HepG2 (cell line): ENCODE data around the gene DDN. TPM values are rescaled to one million over a fixed set of nuclear protein-coding genes. Genes with fewer than 3 reads are reported as not detected.
A peak's percentile ranks its signal among the peaks of the same experiment; 100 is the strongest.

Experiments
- AKAP8 ChIP-seq: sonication (generic); formaldehyde crosslinking; IDR thresholded peaks from 2 replicates; pipeline ENCODE4 v1.5.1; 2020; ENCODE audit warnings: mild to moderate bottlenecking, missing genetic modification reagents
- ATAD3A ChIP-seq: sonication (generic); formaldehyde crosslinking; IDR thresholded peaks from 2 replicates; pipeline ENCODE4 v1.4.0; 2020; ENCODE audit warnings: missing genetic modification reagents
- IKZF1 ChIP-seq: fragments of 450-650 bp; IDR thresholded peaks from 2 replicates; pipeline ENCODE4 v1.7.1; 2016
- JUND ChIP-seq: sonication (generic); formaldehyde crosslinking; IDR thresholded peaks from 2 replicates; pipeline ENCODE4 v1.8.0; 2022; ENCODE audit warnings: mild to moderate bottlenecking, missing genetic modification reagents
- KAT2B ChIP-seq: fragments of 150-350 bp; IDR thresholded peaks from 2 replicates; pipeline ENCODE4 v1.6.1; 2014; ENCODE audit warnings: low read depth, low read length, borderline replicate concordance
- POLR2G ChIP-seq: fragments of 200-400 bp; formaldehyde crosslinking; IDR thresholded peaks from 2 replicates; pipeline ENCODE4 v1.6.1; 2018; ENCODE audit warnings: mild to moderate bottlenecking, low read depth, low read length, moderate library complexity
- SETDB1 ChIP-seq: sonication (generic); formaldehyde crosslinking; IDR thresholded peaks from 2 replicates; pipeline ENCODE4 v1.5.1; 2020; ENCODE audit warnings: missing genetic modification reagents, mild to moderate bottlenecking, borderline replicate concordance
- STAT5B ChIP-seq: sonication (generic); formaldehyde crosslinking; IDR thresholded peaks from 2 replicates; pipeline ENCODE4 v1.4.0; 2020; ENCODE audit warnings: missing genetic modification reagents
- SUZ12 ChIP-seq: fragments of 150-350 bp; IDR thresholded peaks from 2 replicates; pipeline ENCODE4 v1.6.1; 2014; ENCODE audit warnings: low read depth, low read length
- TCF7 ChIP-seq: sonication (generic); IDR thresholded peaks from 2 replicates; pipeline ENCODE4 v1.6.1; 2016; ENCODE audit warnings: antibody characterized with exemption, low read depth
- TEAD3 ChIP-seq: optimal IDR thresholded peaks from 2 replicates; pipeline ENCODE3; 2016; ENCODE audit warnings: borderline replicate concordance
- ZFP36L2 ChIP-seq: sonication (generic); formaldehyde crosslinking; IDR thresholded peaks from 2 replicates; pipeline ENCODE4 v1.4.0; 2020; ENCODE audit warnings: missing genetic modification reagents
- ZNF460 ChIP-seq: sonication (generic); formaldehyde crosslinking; IDR thresholded peaks from 2 replicates; pipeline ENCODE4 v1.5.1; 2020; ENCODE audit warnings: missing genetic modification reagents, mild to moderate bottlenecking, borderline replicate concordance
- ZNF556 ChIP-seq: sonication (generic); formaldehyde crosslinking; IDR thresholded peaks from 2 replicates; pipeline ENCODE4 v1.4.0; 2020; ENCODE audit warnings: mild to moderate bottlenecking, missing genetic modification reagents, borderline replicate concordance
- ZNF616 ChIP-seq: sonication (generic); formaldehyde crosslinking; IDR thresholded peaks from 2 replicates; pipeline ENCODE4 v1.5.0; 2020; ENCODE audit warnings: low read depth, mild to moderate bottlenecking, missing genetic modification reagents
- ZNF619 ChIP-seq: sonication (generic); formaldehyde crosslinking; IDR thresholded peaks from 2 replicates; pipeline ENCODE4 v1.4.0; 2020; ENCODE audit warnings: mild to moderate bottlenecking, missing genetic modification reagents
- ZNF75D ChIP-seq: sonication (generic); formaldehyde crosslinking; IDR thresholded peaks from 2 replicates; pipeline ENCODE4 v1.8.1; 2023; ENCODE audit warnings: missing genetic modification reagents, mild to moderate bottlenecking, borderline replicate concordance
- polyA plus RNA-seq, 8 experiments: library from polyadenylated mRNA; depleted of rRNA in 3 of 8; stranded (reverse) in 7 of 8; unstranded in 1 of 8; fragments of >200 nt; fragmentation: Illumina TruSeq in 4 of 8; extraction: Trizol in 4 of 8; gene quantifications; 2 replicates each; pipeline versions ENCODE4 v1.2.1 to v1.2.3, GENCODE V29; 2011 to 2016; ENCODE audit warnings: low read depth in 4 of 8, missing spikeins in 1 of 8, mixed read lengths in 1 of 8; ENCODE audit not compliant: insufficient read depth in 1 of 8
- total RNA-seq, 5 experiments: library from RNA; depleted of rRNA; stranded (reverse); fragments of >200 nt; fragmentation: Illumina TruSeq; extraction: Trizol; gene quantifications; 2 replicates each; pipeline ENCODE4 v1.2.3, GENCODE V29; 2016; ENCODE audit warnings: low read depth in 1 of 5
- TF ChIP-seq, protein P1 (sequence below): sonication (generic); formaldehyde crosslinking; IDR thresholded peaks from 2 replicates; pipeline ENCODE4 v1.5.0; 2020; ENCODE audit warnings: missing genetic modification reagents
- TF ChIP-seq, protein P2 (sequence below): sonication (generic); formaldehyde crosslinking; conservative IDR thresholded peaks from 2 replicates; pipeline ENCODE4 v1.4.0; 2020; ENCODE audit warnings: mild to moderate bottlenecking, missing genetic modification reagents, moderate library complexity
- TF ChIP-seq, protein P3 (sequence below): sonication (generic); formaldehyde crosslinking; IDR thresholded peaks from 2 replicates; pipeline ENCODE4 v1.4.0; 2020; ENCODE audit warnings: mild to moderate bottlenecking, low read depth, missing genetic modification reagents
- TF ChIP-seq, protein P4 (sequence below), 2 experiments: sonication (generic) in 1 of 2; formaldehyde crosslinking in 1 of 2; IDR thresholded peaks; 2 replicates each; pipeline versions ENCODE4 v1.4.0 to v1.6.1; 2018 to 2020; ENCODE audit warnings: missing genetic modification reagents in 2 of 2, borderline replicate concordance in 1 of 2, low read depth in 1 of 2, mild to moderate bottlenecking in 1 of 2, missing biosample characterization in 1 of 2

The DDN gene
- total and polyA plus RNA-seq, 2 of the 13 experiments (the other 11 are each of a cell fraction or from before 2014, with no cell fraction given), result 0.24 to 0.53 TPM

DNA sequence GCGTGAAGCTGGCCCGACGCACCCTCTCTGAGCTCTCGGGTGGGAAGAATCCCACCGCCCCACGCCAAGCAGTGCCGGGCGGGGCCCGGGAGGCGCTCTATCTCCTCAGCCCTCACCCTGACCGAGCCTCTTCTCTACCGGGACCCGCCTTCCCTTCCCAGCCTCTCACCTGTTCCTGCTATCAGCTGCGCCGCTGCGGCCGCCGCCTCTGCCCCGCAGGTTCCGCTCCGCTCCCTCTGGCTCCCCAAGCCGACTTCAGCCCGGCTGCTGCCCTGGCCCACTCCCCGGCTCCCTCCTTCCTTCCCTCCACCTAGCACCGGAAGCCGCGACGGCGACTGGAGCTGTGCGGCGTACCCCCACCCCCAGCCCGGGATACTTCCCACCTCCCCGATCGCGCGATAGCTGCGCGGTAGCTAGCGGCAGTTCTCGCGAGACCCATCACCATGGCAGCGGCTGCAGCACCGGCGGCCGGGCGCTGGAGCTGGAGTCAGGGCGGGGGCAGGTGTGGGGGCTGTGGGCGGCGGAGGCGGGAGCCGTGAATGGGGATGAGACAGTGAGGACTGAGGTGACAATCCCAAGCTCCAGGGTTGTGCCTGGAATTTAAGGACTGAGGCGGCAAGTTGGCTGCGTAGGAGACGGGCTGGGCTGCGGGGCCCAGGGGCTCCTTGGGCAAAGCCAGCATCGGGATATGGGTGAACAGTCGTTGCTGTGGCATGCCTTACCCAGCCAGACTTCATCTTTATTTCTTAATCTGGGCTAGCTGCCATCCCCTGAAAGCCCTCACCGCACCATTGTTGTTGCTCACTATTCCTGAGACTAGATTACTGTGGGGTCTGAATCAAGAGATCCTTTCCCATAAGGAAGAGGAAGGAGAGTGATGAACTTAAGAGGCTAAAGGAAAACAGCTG lies 41.8 kb downstream of the DDN start, which contains the start of gene ARF3 (continued):
- TF ChIP-seq ZNF460 (CRISPR knock-in tag) (no peak), ZNF556 (CRISPR knock-in tag) (no peak; the same call in 1 of the 2 replicates), SUZ12 (no peak), ZNF616 (no peak), STAT5B (CRISPR knock-in tag) (no peak), JUND (CRISPR knock-in tag) (no peak), SETDB1 (CRISPR knock-in tag) (no peak), ATAD3A (CRISPR knock-in tag) (no peak), TCF7 (no peak), TEAD3 (CRISPR knock-in tag) (no peak), KAT2B (no peak), ZFP36L2 (CRISPR knock-in tag) (no peak), IKZF1 (no peak), POLR2G (peak; percentile 89), ZNF75D (CRISPR knock-in tag) (no peak), ZNF619 (CRISPR knock-in tag) (no peak; the same call in 1 of the 2 replicates), AKAP8 (CRISPR knock-in tag) (peak; percentile 49; the same call in 1 of the 2 replicates)
- TF ChIP-seq, protein P1, sequence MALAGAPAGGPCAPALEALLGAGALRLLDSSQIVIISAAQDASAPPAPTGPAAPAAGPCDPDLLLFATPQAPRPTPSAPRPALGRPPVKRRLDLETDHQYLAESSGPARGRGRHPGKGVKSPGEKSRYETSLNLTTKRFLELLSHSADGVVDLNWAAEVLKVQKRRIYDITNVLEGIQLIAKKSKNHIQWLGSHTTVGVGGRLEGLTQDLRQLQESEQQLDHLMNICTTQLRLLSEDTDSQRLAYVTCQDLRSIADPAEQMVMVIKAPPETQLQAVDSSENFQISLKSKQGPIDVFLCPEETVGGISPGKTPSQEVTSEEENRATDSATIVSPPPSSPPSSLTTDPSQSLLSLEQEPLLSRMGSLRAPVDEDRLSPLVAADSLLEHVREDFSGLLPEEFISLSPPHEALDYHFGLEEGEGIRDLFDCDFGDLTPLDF, result no peak
- TF ChIP-seq, protein P2, sequence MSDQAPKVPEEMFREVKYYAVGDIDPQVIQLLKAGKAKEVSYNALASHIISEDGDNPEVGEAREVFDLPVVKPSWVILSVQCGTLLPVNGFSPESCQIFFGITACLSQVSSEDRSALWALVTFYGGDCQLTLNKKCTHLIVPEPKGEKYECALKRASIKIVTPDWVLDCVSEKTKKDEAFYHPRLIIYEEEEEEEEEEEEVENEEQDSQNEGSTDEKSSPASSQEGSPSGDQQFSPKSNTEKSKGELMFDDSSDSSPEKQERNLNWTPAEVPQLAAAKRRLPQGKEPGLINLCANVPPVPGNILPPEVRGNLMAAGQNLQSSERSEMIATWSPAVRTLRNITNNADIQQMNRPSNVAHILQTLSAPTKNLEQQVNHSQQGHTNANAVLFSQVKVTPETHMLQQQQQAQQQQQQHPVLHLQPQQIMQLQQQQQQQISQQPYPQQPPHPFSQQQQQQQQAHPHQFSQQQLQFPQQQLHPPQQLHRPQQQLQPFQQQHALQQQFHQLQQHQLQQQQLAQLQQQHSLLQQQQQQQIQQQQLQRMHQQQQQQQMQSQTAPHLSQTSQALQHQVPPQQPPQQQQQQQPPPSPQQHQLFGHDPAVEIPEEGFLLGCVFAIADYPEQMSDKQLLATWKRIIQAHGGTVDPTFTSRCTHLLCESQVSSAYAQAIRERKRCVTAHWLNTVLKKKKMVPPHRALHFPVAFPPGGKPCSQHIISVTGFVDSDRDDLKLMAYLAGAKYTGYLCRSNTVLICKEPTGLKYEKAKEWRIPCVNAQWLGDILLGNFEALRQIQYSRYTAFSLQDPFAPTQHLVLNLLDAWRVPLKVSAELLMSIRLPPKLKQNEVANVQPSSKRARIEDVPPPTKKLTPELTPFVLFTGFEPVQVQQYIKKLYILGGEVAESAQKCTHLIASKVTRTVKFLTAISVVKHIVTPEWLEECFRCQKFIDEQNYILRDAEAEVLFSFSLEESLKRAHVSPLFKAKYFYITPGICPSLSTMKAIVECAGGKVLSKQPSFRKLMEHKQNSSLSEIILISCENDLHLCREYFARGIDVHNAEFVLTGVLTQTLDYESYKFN (CRISPR knock-in tag), result peak; percentile 54; the same call in 1 of the 2 replicates
- TF ChIP-seq, protein P3, sequence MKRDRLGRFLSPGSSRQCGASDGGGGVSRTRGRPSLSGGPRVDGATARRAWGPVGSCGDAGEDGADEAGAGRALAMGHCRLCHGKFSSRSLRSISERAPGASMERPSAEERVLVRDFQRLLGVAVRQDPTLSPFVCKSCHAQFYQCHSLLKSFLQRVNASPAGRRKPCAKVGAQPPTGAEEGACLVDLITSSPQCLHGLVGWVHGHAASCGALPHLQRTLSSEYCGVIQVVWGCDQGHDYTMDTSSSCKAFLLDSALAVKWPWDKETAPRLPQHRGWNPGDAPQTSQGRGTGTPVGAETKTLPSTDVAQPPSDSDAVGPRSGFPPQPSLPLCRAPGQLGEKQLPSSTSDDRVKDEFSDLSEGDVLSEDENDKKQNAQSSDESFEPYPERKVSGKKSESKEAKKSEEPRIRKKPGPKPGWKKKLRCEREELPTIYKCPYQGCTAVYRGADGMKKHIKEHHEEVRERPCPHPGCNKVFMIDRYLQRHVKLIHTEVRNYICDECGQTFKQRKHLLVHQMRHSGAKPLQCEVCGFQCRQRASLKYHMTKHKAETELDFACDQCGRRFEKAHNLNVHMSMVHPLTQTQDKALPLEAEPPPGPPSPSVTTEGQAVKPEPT (CRISPR knock-in tag), result peak; percentile 66; the same call in 1 of the 2 replicates
- TF ChIP-seq, protein P4, sequence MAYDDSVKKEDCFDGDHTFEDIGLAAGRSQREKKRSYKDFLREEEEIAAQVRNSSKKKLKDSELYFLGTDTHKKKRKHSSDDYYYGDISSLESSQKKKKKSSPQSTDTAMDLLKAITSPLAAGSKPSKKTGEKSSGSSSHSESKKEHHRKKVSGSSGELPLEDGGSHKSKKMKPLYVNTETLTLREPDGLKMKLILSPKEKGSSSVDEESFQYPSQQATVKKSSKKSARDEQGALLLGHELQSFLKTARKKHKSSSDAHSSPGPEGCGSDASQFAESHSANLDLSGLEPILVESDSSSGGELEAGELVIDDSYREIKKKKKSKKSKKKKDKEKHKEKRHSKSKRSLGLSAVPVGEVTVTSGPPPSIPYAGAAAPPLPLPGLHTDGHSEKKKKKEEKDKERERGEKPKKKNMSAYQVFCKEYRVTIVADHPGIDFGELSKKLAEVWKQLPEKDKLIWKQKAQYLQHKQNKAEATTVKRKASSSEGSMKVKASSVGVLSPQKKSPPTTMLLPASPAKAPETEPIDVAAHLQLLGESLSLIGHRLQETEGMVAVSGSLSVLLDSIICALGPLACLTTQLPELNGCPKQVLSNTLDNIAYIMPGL (CRISPR knock-in tag; IDR thresholded peaks at IDR 0.05; ENCODE audit: borderline replicate concordance in 1 of 2, low read depth in 1 of 2), result peak in 1 of 2 experiments; percentile 89; a peak in 2 of 4 replicates
